ENCODE results near the gene CEP41.

Gene CEP41

DNA sequence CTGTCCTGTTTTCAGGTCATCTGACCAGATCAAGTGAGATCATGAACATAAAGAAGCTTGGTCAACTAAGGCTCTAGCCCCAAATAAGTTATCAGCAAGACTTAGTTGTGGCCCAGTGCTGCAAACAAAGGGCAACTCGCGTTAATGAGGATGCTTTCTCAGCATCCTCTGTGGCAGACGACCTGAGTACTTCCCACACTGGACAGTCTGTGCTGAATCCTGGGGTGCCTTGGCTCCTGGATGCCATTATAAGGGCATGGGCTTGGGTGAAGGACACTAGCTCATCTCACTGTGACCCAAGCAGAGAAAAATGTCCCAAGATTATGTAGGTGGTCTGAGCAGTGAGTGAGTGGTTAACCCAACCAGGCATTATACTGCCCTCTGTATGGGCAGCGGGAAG, 82.3 kb downstream of the CEP41 start:
- no peak overlapping the region for H3K27ac ChIP-seq (ENCODE audit: low read depth, low read length)
- no peaks in the 10 kb centered on the region for H3K36me3 ChIP-seq (ENCODE audit: control insufficient read depth in 5 of 5, insufficient read depth in 5 of 5, low read length in 5 of 5)
- H3K27me3 ChIP-seq (ENCODE audit: control insufficient read depth in 5 of 5, insufficient read depth in 4 of 5, low read length in 5 of 5), result no peaks in the 10 kb centered on the region
- H3K4me1 ChIP-seq (ENCODE audit: control insufficient read depth in 5 of 5, insufficient read depth in 5 of 5, low read length in 5 of 5), result peaks cover 12 to 36% (median 16%) of the 10 kb centered on the region in 5 donors
- H3K9me3 ChIP-seq (ENCODE audit: control insufficient read depth in 5 of 5, low read length in 5 of 5), result peaks cover 3 to 21% (median 16%) of the 10 kb centered on the region in 5 donors
- H3K4me3 ChIP-seq (ENCODE audit: low read depth in 1 of 5, low read length in 5 of 5), result no peak overlapping the region
- H3K9ac ChIP-seq (ENCODE audit: low read length in 5 of 5), result peak overlapping the region in 1 of 5 donors; percentile 19

DNA sequence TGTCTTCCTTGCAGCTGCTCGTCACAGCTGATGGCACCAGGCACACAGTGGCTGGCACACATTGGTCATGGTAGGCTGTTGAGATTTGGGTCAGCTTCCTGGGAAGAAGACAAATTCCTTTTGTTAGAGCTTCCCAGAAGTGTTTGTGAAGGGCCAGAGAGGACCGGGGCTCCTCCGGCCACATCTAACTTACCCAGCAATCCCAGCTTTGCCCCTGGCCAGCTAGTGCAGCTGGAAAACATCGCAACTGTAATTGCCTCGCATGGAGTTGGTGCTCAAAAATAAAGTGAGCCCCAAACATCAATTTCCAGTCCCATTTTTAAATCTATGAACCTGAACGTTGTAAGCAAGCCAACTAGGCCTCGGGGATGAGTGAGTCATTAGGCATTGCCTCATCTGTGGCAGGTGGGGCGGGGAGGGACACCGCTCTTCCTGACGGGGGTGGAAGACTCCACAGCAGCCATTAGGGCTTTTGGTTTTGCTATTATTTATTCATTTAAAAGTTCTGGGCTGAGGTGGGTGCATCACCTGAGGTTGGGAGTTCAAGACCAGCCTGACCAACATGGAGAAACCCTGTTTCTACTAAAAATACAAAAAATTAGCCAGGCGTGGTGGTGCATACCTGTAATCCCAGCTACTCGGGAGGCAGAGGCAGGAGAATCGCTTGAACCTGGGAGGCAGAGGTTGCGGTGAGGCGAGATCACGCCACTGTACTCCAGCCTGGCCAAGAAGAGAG, 83.8 kb downstream of the CEP41 start:
- Histone ChIP-seq H3K27ac (ENCODE audit: low read depth, low read length) (peak overlapping the region; percentile 92), H3K9ac (ENCODE audit: low read length in 5 of 5) (peak overlapping the region; percentile 16 to 75 (median 54)), H3K4me1 (ENCODE audit: control insufficient read depth in 5 of 5, insufficient read depth in 5 of 5, low read length in 5 of 5) (peaks cover 13 to 42% (median 27%) of the 10 kb centered on the region in 5 donors)

DNA sequence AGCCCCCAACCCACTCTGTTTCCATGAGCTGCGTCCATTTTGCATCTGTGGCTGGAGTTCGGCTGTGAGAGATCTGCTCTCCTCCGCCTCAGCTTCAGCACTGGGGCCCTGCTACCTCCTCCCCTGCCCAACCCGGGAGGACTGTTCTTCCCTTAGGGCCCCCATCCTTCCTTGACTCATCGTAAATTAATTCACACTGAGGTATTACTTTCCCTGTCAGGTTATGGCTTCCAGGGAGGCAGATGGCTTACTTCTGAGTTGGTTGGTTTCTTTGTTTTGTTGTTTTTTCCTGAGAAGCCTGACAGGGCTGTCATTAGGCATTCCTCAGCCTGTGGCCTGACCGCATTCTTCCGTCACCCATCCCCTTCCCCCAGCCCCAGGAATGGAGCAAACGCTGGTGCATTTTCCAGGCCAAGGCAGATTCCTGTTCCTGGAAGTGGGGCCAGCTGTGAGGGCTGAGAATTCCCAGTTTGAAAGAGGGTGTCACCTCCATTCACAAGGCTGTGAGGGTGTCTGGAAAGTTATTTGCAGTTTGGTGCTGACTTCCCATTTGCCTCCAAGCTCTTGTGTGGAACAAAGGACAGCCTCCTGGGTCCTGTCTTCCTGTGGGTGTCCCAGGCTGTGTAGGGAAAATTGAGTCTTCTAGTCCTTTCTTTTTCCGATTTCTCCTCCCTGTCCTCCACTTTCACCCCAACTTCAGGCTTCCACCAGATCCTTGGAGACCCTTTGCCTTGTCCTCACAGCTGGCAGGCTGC, 84.5 kb downstream of the CEP41 start:
- Histone ChIP-seq H3K9me3 (ENCODE audit: control insufficient read depth in 5 of 5, low read length in 5 of 5) (peaks cover 3 to 21% (median 16%) of the 10 kb centered on the region in 5 donors), H3K4me3 (ENCODE audit: low read depth in 1 of 5, low read length in 5 of 5) (peak overlapping the region in 1 of 5 donors; percentile 20), H3K36me3 (ENCODE audit: control insufficient read depth in 5 of 5, insufficient read depth in 5 of 5, low read length in 5 of 5) (no peaks in the 10 kb centered on the region), H3K9ac (ENCODE audit: low read length in 5 of 5) (peak overlapping the region; percentile 16 to 75 (median 54)), H3K27me3 (ENCODE audit: control insufficient read depth in 5 of 5, insufficient read depth in 4 of 5, low read length in 5 of 5) (no peaks in the 10 kb centered on the region), H3K4me1 (ENCODE audit: control insufficient read depth in 5 of 5, insufficient read depth in 5 of 5, low read length in 5 of 5) (peaks cover 15 to 49% (median 34%) of the 10 kb centered on the region in 5 donors), H3K27ac (ENCODE audit: low read depth, low read length) (peak overlapping the region; percentile 92)

More for the DNA sequence above, 83.8 kb downstream of the CEP41 start:
- Histone ChIP-seq H3K9me3 (ENCODE audit: control insufficient read depth in 5 of 5, low read length in 5 of 5) (peaks cover 3 to 21% (median 16%) of the 10 kb centered on the region in 5 donors), H3K27me3 (ENCODE audit: control insufficient read depth in 5 of 5, insufficient read depth in 4 of 5, low read length in 5 of 5) (no peaks in the 10 kb centered on the region), H3K4me3 (ENCODE audit: low read depth in 1 of 5, low read length in 5 of 5) (peak overlapping the region in 1 of 5 donors; percentile 20), H3K36me3 (ENCODE audit: control insufficient read depth in 5 of 5, insufficient read depth in 5 of 5, low read length in 5 of 5) (no peaks in the 10 kb centered on the region)

DNA sequence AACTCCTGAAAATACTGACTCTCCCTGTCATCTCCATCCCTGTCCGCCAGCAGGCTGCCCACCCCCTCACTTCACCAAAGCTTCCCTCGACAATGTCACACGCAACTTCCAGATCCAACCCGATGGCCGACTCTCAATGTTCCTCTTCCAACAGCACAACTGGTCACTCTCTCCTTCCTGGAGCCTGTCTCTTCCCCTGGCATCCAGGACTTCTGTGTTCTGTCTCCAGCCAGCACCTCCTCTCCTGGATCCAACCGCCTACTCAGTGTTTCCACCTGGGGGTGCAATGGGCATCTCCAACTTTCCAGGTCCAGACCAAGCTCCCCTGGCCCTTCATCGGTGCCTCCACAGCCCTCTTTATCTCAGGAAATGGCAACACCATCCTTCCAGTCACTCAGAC, 87.6 kb downstream of the CEP41 start:
- Histone ChIP-seq H3K27ac (ENCODE audit: low read depth, low read length) (peak overlapping the region; percentile 54), H3K36me3 (ENCODE audit: control insufficient read depth in 5 of 5, insufficient read depth in 5 of 5, low read length in 5 of 5) (no peaks in the 10 kb centered on the region), H3K27me3 (ENCODE audit: control insufficient read depth in 5 of 5, insufficient read depth in 4 of 5, low read length in 5 of 5) (no peaks in the 10 kb centered on the region), H3K4me3 (ENCODE audit: low read depth in 1 of 5, low read length in 5 of 5) (no peak overlapping the region), H3K4me1 (ENCODE audit: control insufficient read depth in 5 of 5, insufficient read depth in 5 of 5, low read length in 5 of 5) (peaks cover 27 to 66% (median 45%) of the 10 kb centered on the region in 5 donors), H3K9ac (ENCODE audit: low read length in 5 of 5) (peak overlapping the region in 1 of 5 donors; percentile 69), H3K9me3 (ENCODE audit: control insufficient read depth in 5 of 5, low read length in 5 of 5) (no peaks in the 10 kb centered on the region)

DNA sequence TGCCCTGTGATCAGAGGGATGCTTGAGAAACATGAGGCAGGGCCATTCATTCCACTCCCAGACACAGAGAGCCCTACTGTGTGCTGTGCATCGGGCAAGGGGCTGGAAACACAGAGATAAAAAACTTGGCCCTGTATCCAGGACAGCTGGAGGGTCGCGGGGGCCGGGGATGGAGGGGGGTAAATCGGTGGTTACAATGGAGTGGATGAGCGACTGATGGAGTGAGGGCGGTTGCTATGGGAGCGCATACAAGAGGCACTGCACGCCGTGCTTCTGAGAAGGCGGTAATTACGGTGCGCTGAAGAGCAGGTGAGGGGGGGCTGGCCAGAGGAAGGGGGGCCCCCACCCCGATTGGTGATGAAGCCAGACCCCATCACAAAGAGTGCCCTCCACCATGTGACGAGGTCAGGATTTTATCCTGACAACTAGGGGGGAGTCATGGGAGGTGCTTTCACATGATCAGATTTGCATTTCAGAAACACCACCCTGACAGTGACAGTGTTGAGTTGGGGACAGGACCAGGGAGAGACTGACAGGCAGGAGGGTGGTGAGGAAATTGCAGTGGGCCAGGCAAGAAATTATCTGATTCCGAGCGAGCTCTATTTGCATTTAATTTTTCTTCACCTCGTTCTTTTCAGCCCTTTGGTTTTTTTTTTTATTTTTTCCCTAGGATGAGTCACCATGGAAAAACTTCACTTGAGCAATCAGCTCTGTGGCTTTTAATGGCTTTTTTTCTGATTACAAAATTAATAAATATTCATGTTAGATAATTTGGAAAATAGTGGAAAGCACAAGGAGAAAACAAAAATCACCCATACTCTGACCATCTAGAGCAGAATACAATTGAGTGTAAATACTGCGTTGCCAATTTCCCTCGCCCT, 88.4 kb downstream of the CEP41 start:
- no peaks in the 10 kb centered on the region for H3K27me3 ChIP-seq (ENCODE audit: control insufficient read depth in 5 of 5, insufficient read depth in 4 of 5, low read length in 5 of 5)
- H3K27ac ChIP-seq (ENCODE audit: low read depth, low read length), result peak overlapping the region; percentile 84
- no peaks in the 10 kb centered on the region for H3K9me3 ChIP-seq (ENCODE audit: control insufficient read depth in 5 of 5, low read length in 5 of 5)
- peaks cover 27 to 62% (median 45%) of the 10 kb centered on the region in 5 donors for H3K4me1 ChIP-seq (ENCODE audit: control insufficient read depth in 5 of 5, insufficient read depth in 5 of 5, low read length in 5 of 5)
- H3K9ac ChIP-seq (ENCODE audit: low read length in 5 of 5), result peak overlapping the region in 1 of 5 donors; percentile 69
- H3K36me3 ChIP-seq (ENCODE audit: control insufficient read depth in 5 of 5, insufficient read depth in 5 of 5, low read length in 5 of 5), result no peaks in the 10 kb centered on the region
- H3K4me3 ChIP-seq (ENCODE audit: low read depth in 1 of 5, low read length in 5 of 5), result no peak overlapping the region

DNA sequence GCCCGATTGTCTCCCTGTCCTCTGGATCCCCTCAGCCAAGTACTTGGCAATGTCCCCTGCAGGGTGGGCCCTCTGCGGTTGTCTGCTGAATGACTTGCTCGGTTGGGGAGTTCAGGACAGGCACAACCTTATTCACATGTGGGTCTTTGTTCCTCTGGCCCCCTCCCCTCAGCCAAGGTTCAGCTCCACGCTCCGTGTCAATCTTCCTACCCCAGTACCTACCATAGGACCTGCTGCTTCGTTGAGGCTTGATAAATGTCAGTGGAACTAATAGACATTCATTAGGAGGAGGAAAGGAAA, 89.1 kb downstream of the CEP41 start:
- Histone ChIP-seq H3K9me3 (ENCODE audit: control insufficient read depth in 5 of 5, low read length in 5 of 5) (no peaks in the 10 kb centered on the region), H3K4me1 (ENCODE audit: control insufficient read depth in 5 of 5, insufficient read depth in 5 of 5, low read length in 5 of 5) (peaks cover 27 to 55% (median 42%) of the 10 kb centered on the region in 5 donors), H3K36me3 (ENCODE audit: control insufficient read depth in 5 of 5, insufficient read depth in 5 of 5, low read length in 5 of 5) (no peaks in the 10 kb centered on the region), H3K27me3 (ENCODE audit: control insufficient read depth in 5 of 5, insufficient read depth in 4 of 5, low read length in 5 of 5) (no peaks in the 10 kb centered on the region), H3K9ac (ENCODE audit: low read length in 5 of 5) (no peak overlapping the region), H3K27ac (ENCODE audit: low read depth, low read length) (peak overlapping the region; percentile 84), H3K4me3 (ENCODE audit: low read depth in 1 of 5, low read length in 5 of 5) (no peak overlapping the region)

DNA sequence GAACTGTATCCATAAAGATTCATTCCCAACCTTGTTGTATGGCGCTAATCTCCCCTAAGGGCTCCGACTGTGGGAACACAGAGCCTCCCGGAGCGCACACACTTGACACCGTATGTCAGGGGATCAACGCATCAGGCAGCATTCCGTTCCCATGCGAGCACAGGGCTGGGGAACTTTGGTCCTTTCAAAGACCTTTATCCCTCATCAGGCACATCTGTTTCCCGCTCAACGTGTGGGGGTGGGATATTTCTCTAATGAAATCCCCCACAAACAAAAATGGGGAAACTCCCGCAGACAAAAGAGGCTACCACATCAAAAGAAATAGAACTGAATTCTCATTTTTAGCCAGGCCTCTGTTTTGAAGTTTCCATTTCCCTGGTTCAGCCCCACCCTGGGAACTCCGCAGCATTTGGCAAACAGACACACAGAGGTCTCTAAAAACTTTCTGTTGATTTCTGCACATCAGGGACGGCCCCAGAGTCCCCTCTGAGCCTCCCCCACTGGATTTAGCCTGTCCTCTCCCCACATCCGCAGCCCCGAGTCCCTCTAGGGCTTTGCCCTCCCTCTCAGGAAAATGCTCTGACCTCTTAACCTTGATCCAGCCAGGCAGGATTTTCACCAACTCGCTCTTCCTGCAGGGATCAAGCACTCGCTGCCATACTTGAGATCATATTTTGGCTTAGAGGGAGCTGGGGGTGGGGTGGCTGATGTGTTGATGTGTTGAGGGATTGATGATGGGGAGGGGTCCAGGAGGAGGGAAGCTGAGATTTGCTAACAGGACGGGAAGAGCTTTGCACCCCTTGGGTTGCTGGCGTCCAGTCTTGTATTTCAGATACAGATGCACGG, 89.6 kb downstream of the CEP41 start:
- no peaks in the 10 kb centered on the region for H3K27me3 ChIP-seq (ENCODE audit: control insufficient read depth in 5 of 5, insufficient read depth in 4 of 5, low read length in 5 of 5)
- H3K9ac ChIP-seq (ENCODE audit: low read length in 5 of 5), result peak overlapping the region; percentile 20 to 63 (median 24)
- peaks cover 21 to 50% (median 37%) of the 10 kb centered on the region in 5 donors for H3K4me1 ChIP-seq (ENCODE audit: control insufficient read depth in 5 of 5, insufficient read depth in 5 of 5, low read length in 5 of 5)
- no peaks in the 10 kb centered on the region for H3K36me3 ChIP-seq (ENCODE audit: control insufficient read depth in 5 of 5, insufficient read depth in 5 of 5, low read length in 5 of 5)
- H3K27ac ChIP-seq (ENCODE audit: low read depth, low read length), result peak overlapping the region; percentile 84
- H3K4me3 ChIP-seq (ENCODE audit: low read depth in 1 of 5, low read length in 5 of 5), result peak overlapping the region in 1 of 5 donors; percentile 0
- no peaks in the 10 kb centered on the region for H3K9me3 ChIP-seq (ENCODE audit: control insufficient read depth in 5 of 5, low read length in 5 of 5)

DNA sequence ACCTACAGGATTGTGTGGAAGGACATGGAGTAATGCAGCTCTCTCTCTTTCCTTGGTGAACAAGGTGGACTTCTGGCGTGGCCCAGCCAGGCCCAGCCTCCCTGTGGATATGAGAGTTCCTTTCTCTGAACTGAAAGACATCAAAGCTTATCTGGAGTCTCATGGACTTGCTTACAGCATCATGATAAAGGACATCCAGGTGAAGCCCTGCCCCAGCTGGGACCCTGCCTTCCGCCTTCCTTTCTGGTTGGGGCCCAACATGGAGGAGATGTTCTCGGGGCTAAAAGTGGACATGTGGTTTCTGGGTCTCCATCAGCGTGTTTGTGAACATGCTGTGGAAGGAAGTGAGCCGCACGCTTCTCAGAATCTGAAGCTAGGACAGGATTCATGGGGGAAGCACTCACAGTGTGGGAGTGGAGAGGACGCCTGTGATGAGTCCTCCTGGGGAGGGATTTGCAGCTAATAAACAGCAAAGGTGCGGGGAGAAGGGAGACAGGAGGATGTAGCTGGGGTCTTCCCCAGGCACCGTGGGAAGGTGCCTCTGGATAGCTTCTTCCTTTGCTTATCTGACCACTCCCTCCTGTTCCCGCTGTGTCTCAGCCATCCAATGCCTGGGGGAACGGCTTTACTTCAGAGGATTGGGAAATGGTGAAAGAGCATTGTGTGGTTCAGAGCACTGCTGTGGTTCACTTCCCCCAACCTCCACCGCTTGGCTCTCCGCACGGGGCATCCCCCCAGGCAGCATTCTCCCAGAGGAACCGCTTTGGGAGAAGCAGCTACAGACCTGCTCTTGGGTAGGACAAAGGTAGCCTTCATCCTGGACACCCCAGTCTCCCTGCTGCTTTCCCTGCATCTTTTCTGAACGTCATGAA, 90.7 kb downstream of the CEP41 start:
- H3K4me1 ChIP-seq (ENCODE audit: control insufficient read depth in 5 of 5, insufficient read depth in 5 of 5, low read length in 5 of 5), result peaks cover 16 to 42% (median 30%) of the 10 kb centered on the region in 5 donors
- peak overlapping the region; percentile 84 for H3K27ac ChIP-seq (ENCODE audit: low read depth, low read length)
- no peaks in the 10 kb centered on the region for H3K9me3 ChIP-seq (ENCODE audit: control insufficient read depth in 5 of 5, low read length in 5 of 5)
- H3K36me3 ChIP-seq (ENCODE audit: control insufficient read depth in 5 of 5, insufficient read depth in 5 of 5, low read length in 5 of 5), result no peaks in the 10 kb centered on the region
- H3K4me3 ChIP-seq (ENCODE audit: low read depth in 1 of 5, low read length in 5 of 5), result peak overlapping the region in 2 of 5 donors; percentile 0 to 42
- H3K9ac ChIP-seq (ENCODE audit: low read length in 5 of 5), result peak overlapping the region in 3 of 5 donors; percentile 20 to 26 (median 24)
- H3K27me3 ChIP-seq (ENCODE audit: control insufficient read depth in 5 of 5, insufficient read depth in 4 of 5, low read length in 5 of 5), result no peaks in the 10 kb centered on the region
